ENCODE measurements around the gene PEX1.

PEX1 gene

DNA sequence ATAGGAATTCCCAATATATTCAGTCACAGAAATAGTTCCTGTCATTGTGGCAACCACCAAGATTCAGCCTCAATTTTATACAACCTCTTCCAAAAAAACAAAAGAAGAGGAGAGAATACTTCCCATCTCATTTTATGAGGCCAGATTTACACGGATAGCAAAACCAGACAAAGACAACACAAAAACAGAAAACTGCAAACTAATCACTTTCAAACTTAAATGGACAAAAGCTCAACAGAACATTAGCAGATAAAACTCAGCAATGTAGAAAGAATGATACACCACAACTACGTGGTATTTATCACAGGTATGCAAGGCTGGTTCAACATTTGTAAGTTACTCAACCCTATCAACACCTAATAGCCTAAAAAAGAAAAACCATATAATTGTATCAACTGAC lies 22.0 kb downstream of the PEX1 start:
- H3K4me3 ChIP-seq (ENCODE audit: low read depth, low read length) = no peak overlapping the region
- TF ChIP-seq, protein P1, sequence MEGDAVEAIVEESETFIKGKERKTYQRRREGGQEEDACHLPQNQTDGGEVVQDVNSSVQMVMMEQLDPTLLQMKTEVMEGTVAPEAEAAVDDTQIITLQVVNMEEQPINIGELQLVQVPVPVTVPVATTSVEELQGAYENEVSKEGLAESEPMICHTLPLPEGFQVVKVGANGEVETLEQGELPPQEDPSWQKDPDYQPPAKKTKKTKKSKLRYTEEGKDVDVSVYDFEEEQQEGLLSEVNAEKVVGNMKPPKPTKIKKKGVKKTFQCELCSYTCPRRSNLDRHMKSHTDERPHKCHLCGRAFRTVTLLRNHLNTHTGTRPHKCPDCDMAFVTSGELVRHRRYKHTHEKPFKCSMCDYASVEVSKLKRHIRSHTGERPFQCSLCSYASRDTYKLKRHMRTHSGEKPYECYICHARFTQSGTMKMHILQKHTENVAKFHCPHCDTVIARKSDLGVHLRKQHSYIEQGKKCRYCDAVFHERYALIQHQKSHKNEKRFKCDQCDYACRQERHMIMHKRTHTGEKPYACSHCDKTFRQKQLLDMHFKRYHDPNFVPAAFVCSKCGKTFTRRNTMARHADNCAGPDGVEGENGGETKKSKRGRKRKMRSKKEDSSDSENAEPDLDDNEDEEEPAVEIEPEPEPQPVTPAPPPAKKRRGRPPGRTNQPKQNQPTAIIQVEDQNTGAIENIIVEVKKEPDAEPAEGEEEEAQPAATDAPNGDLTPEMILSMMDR (IDR thresholded peaks at IDR 0.05; ENCODE audit: borderline replicate concordance, insufficient read depth, low read depth, low read length) = no peak

DNA sequence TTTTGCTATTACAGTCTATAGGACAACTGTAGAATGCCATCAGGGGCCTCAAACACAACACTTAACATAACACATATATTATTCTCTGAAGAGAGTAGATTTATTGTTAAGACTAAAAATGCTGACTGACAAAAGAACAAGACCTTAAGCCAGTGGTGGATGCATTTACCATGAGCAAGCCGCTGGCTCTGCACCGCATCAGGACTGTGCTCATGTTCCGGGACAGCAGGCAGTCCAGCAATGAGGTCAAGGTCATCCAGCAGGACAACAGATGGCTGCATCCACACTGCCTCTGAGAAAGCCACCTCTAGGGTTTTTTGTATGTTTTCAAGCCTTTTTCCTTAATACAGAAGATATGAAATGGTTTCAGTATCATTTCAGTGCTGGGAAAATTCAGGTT lies 23.8 kb downstream of the PEX1 start:
- TF ChIP-seq, protein P1 (IDR thresholded peaks at IDR 0.05; ENCODE audit: borderline replicate concordance, insufficient read depth, low read depth, low read length) = no peak
- H3K4me3 ChIP-seq (ENCODE audit: low read depth, low read length) = no peak overlapping the region

DNA sequence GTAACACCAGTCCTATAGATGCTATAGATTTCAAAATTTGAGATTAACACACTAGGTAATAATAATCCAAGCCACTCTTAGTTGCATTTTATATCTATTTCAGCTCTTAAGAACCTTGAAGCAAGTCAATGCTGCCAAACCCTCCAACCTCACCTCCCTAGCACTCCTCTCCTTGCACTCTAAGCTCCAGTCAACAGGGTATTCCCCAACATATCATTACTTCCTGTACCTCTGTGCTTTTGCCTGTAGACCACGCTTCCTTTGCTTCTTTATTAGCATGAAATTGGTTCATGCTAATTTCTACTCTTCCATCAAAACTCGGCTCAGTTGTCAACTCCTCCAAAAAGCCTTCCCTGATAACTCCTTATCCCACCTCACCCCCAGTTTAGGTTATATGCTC lies 24.6 kb downstream of the PEX1 start:
- no peak overlapping the region for H3K4me3 ChIP-seq (ENCODE audit: low read depth, low read length)
- TF ChIP-seq, protein P1 (IDR thresholded peaks at IDR 0.05; ENCODE audit: borderline replicate concordance, insufficient read depth, low read depth, low read length) = no peak

DNA sequence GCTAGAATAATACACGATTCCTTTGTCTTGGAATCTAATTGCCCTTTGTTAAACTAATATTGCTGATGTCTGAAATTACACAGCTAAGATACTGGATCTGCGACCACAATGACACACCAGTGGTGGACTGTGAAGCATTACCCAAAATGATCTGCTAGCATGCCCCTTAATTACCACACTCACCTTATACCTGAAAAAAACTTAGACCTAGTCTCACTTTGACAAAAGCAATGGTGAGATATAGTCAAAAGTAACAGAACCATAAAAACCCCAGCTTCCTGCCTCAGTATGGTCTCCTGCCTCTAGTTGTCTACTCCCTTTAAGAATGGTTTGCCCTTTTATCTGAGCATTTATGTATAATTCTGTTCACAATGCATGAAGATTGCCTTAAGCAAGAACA lies 29.8 kb downstream of the PEX1 start:
- TF ChIP-seq, protein P1 (IDR thresholded peaks at IDR 0.05; ENCODE audit: borderline replicate concordance, insufficient read depth, low read depth, low read length) = no peak
- no peak overlapping the region for H3K4me3 ChIP-seq (ENCODE audit: low read depth, low read length)

DNA sequence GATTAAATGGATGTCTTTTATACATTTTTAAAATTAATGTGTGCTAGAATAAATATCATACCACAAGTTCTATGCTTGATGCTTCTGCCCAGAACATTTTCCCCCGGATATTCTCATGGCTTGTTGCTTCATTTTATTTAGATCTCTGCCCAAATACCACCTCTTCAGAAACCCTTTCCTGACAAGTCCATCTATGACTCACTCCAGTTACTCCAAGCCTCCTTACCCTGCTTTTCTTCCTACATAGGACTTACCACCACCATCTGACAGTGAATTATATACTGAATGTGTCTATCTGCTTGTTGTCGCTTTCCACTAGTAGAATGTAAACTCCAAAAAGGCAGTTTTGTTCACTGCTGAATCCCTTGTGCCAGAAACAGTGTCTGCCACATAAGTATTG lies 31.4 kb downstream of the PEX1 start:
- TF ChIP-seq, protein P1 (IDR thresholded peaks at IDR 0.05; ENCODE audit: borderline replicate concordance, insufficient read depth, low read depth, low read length) = no peak

DNA sequence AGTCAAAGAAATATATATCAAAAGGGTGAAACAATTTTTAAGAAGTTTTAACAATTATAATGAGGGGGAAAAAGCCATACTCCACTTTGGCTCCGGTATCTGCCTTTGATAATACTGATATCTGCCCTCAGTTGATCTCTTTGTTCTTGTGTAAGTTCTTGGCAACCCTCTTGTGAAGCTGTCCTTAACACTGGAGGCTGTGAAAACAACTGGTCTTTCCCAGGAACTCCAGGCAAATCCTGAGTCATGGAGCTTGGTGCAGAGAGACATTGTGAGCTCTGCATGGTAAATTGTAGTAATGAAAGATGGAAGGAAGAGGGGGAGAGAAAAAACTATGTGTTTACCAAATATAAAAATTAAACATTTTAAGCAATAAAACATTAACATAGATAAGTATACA lies 38.7 kb downstream of the PEX1 start:
- H3K4me3 ChIP-seq (ENCODE audit: low read depth, low read length) = no peak overlapping the region
- TF ChIP-seq, protein P1 (IDR thresholded peaks at IDR 0.05; ENCODE audit: borderline replicate concordance, insufficient read depth, low read depth, low read length) = no peak

More for the DNA sequence above, 31.4 kb downstream of the PEX1 start:
- H3K4me3 ChIP-seq (ENCODE audit: low read depth, low read length) = no peak overlapping the region

DNA sequence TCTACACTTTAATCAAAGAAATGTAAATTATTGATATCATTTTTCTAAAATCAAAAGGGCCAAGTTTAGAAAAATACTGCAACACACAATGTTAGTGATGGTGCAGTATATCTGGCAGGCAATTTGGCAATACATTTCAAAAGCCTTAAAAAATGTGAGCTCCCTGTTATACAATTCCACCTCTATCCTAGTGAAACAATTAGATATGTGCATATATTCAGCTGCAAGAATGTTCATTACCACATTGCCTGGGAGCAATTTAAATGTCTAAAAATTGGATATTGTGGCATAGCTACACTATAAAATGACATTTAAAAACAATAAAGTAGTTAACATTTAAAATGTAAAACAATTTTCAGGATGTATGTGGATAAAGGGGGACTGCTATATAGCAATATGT lies 40.5 kb downstream of the PEX1 start:
- H3K4me3 ChIP-seq (ENCODE audit: low read depth, low read length) = no peak overlapping the region
- TF ChIP-seq, protein P1 (IDR thresholded peaks at IDR 0.05; ENCODE audit: borderline replicate concordance, insufficient read depth, low read depth, low read length) = no peak
